Measurements from ENCODE around the gene CEP72.

The CEP72 gene

DNA sequence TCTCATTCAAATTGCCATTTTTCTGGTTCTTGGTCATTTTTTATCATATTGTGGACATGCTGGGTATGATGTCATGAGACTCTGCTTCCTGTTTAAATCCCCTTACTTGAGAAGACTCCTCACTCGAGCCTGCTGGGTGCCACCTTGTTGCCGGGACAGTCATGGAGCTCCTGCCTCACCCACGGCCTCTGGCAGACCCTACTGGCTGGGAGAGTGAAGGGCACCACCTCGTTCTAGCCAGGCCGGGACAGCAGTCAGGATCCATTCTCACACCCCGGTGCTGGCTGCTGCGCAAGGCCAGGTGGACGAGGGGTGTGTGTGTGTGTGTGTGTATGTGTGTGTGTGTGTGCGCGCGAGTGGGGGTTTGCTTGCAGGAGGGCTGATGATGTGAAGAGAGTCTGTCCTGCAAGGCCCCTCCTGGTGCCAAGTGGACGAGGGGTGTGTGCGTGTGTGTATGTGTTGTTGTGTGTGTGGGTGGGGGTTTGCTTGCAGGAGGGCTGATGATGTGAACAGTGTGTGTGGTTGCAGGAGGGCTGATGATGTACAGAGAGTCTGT, 4.4 kb downstream of the CEP72 start:
- Histone ChIP-seq H3K79me2 (ENCODE audit: insufficient read depth, low read depth) (peaks cover 59% of the 10 kb centered on the region), H3K4me3 (IDR thresholded peaks at IDR 0.05; ENCODE audit: insufficient read depth, low read depth, low read length) (no peak overlapping the region), H3K9ac (no peak overlapping the region)

DNA sequence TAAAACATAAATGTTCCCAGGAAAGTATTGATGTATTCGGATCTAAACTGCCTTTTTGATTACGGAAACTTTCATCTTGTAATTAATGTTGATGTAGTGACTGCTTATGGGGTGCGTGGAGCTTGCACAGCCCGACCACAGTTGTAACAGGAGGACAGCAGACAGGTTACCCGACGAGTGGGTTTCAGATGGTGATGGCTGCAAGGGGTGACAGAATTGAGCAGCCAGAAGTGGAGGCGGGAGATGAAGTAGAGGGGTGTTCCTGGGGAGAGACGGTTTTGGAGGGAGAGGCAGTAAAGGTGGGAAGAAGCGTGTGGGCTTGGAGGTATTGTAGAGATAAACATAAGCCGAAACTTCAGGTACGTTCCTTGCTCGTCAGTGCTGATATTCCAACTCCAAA, 5.8 kb downstream of the CEP72 start:
- Histone ChIP-seq H4K20me1 (ENCODE audit: insufficient read depth) (no peaks in the 10 kb centered on the region), H3K27me3 (ENCODE audit: insufficient read depth, low read depth) (no peaks in the 10 kb centered on the region), H3K4me2 (no peak overlapping the region), H3K27ac (no peak overlapping the region), H2AFZ (ENCODE audit: low read depth) (no peak overlapping the region), H3K4me3 (IDR thresholded peaks at IDR 0.05; ENCODE audit: insufficient read depth, low read depth, low read length) (no peak overlapping the region), H3K36me3 (ENCODE audit: insufficient read depth) (peaks cover 3% of the 10 kb centered on the region; the same call in 1 of the 2 replicates), H3K79me2 (ENCODE audit: insufficient read depth, low read depth) (peaks cover 54% of the 10 kb centered on the region), H3K4me1 (ENCODE audit: low read depth, poor library complexity, severe bottlenecking) (peaks cover 5% of the 10 kb centered on the region), H3K9ac (no peak overlapping the region)
- TF ChIP-seq, protein P1, sequence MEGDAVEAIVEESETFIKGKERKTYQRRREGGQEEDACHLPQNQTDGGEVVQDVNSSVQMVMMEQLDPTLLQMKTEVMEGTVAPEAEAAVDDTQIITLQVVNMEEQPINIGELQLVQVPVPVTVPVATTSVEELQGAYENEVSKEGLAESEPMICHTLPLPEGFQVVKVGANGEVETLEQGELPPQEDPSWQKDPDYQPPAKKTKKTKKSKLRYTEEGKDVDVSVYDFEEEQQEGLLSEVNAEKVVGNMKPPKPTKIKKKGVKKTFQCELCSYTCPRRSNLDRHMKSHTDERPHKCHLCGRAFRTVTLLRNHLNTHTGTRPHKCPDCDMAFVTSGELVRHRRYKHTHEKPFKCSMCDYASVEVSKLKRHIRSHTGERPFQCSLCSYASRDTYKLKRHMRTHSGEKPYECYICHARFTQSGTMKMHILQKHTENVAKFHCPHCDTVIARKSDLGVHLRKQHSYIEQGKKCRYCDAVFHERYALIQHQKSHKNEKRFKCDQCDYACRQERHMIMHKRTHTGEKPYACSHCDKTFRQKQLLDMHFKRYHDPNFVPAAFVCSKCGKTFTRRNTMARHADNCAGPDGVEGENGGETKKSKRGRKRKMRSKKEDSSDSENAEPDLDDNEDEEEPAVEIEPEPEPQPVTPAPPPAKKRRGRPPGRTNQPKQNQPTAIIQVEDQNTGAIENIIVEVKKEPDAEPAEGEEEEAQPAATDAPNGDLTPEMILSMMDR (conservative IDR thresholded peaks at IDR 0.05; ENCODE audit: low read depth, low read length): no peak

More for the DNA sequence above, 4.4 kb downstream of the CEP72 start:
- H4K20me1 ChIP-seq (ENCODE audit: insufficient read depth): no peaks in the 10 kb centered on the region
- H3K4me1 ChIP-seq (ENCODE audit: low read depth, poor library complexity, severe bottlenecking): peaks cover 5% of the 10 kb centered on the region
- no peaks in the 10 kb centered on the region for H3K27me3 ChIP-seq (ENCODE audit: insufficient read depth, low read depth)
- peaks cover 3% of the 10 kb centered on the region; the same call in 1 of the 2 replicates for H3K36me3 ChIP-seq (ENCODE audit: insufficient read depth)
- H3K27ac ChIP-seq: no peak overlapping the region
- no peak overlapping the region for H2AFZ ChIP-seq (ENCODE audit: low read depth)
- TF ChIP-seq, protein P1 (conservative IDR thresholded peaks at IDR 0.05; ENCODE audit: low read depth, low read length): no peak
- H3K4me2 ChIP-seq: no peak overlapping the region

DNA sequence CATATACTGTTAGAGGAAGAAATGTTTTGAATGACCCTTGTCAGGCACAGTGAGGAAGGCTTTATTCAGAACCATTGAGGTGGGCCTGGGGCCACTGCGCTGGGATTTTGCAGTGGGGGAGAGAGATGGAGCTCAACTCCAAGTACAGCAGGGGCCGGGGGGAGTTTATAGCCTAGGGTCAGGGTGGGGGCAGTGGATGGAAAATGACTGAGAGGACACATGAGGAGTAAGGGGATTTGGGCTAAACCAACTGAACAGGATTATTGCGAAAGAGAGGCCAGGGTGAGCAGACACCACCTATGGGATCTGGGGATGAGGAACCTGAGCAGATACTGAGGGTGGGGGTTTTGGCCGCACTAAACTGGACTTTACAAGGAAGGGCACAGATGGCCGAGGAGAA, 6.3 kb downstream of the CEP72 start:
- H3K27ac ChIP-seq: no peak overlapping the region
- H3K27me3 ChIP-seq (ENCODE audit: insufficient read depth, low read depth): no peaks in the 10 kb centered on the region
- no peak overlapping the region for H3K4me3 ChIP-seq (IDR thresholded peaks at IDR 0.05; ENCODE audit: insufficient read depth, low read depth, low read length)
- H3K4me1 ChIP-seq (ENCODE audit: low read depth, poor library complexity, severe bottlenecking): peaks cover 5% of the 10 kb centered on the region
- no peak overlapping the region for H3K9ac ChIP-seq
- H3K36me3 ChIP-seq (ENCODE audit: insufficient read depth): peaks cover 3% of the 10 kb centered on the region; the same call in 1 of the 2 replicates
- H3K4me2 ChIP-seq: no peak overlapping the region
- no peak overlapping the region for H2AFZ ChIP-seq (ENCODE audit: low read depth)
- TF ChIP-seq, protein P1 (conservative IDR thresholded peaks at IDR 0.05; ENCODE audit: low read depth, low read length): no peak
- peaks cover 49% of the 10 kb centered on the region for H3K79me2 ChIP-seq (ENCODE audit: insufficient read depth, low read depth)
- H4K20me1 ChIP-seq (ENCODE audit: insufficient read depth): no peaks in the 10 kb centered on the region

DNA sequence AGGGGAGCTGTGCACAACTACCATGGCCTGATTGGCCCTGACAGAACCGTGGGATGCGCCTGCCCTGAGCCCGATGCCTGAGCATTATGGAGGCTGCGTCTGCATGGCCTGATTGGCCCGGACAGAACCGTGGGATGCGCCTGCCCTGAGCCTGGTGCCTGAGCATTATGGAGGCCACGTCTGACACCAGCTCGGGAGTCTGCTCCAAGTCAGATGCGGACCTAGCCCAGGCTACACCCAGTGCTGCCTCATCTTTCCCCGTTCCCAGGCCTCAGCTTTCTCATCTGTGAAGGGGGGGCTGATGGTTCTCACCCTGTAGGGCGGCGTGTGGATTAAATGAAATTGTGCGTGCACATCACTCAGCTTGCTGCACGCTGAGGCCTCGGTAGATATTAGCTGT, 7.3 kb downstream of the CEP72 start:
- TF ChIP-seq, protein P1 (conservative IDR thresholded peaks at IDR 0.05; ENCODE audit: low read depth, low read length): no peak
- H3K79me2 ChIP-seq (ENCODE audit: insufficient read depth, low read depth): peaks cover 39% of the 10 kb centered on the region
- H2AFZ ChIP-seq (ENCODE audit: low read depth): no peak overlapping the region
- no peaks in the 10 kb centered on the region for H4K20me1 ChIP-seq (ENCODE audit: insufficient read depth)
- H3K4me2 ChIP-seq: no peak overlapping the region
- no peak overlapping the region for H3K4me3 ChIP-seq (IDR thresholded peaks at IDR 0.05; ENCODE audit: insufficient read depth, low read depth, low read length)
- no peaks in the 10 kb centered on the region for H3K27me3 ChIP-seq (ENCODE audit: insufficient read depth, low read depth)
- no peaks in the 10 kb centered on the region for H3K4me1 ChIP-seq (ENCODE audit: low read depth, poor library complexity, severe bottlenecking)
- no peak overlapping the region for H3K9ac ChIP-seq
- H3K36me3 ChIP-seq (ENCODE audit: insufficient read depth): peaks cover 3% of the 10 kb centered on the region; the same call in 1 of the 2 replicates
- H3K27ac ChIP-seq: no peak overlapping the region

Data from KMS-11 (cell line).